SU-DHL-6 (cell line): ENCODE data around the gene DDX28.

ENCODE experiments used
- EZH2phosphoT487 ChIP-seq: fragments of 200-600 bp; sonication (generic), shearing (Covaris generic); conservative IDR thresholded peaks from 2 replicates; pipeline ENCODE4 v1.6.1; 2018; ENCODE audit warnings: mild to moderate bottlenecking, antibody characterized with exemption, low read length, moderate library complexity, mixed read lengths
- TF ChIP-seq, protein P1 (sequence below): fragments of 200-600 bp; sonication (generic); IDR thresholded peaks from one replicate; pipeline ENCODE4 v1.5.1; 2017; ENCODE audit warnings: antibody characterized with exemption, mild to moderate bottlenecking, low read length, moderate library complexity; ENCODE audit not compliant: insufficient read depth, poor library complexity, severe bottlenecking

DNA sequence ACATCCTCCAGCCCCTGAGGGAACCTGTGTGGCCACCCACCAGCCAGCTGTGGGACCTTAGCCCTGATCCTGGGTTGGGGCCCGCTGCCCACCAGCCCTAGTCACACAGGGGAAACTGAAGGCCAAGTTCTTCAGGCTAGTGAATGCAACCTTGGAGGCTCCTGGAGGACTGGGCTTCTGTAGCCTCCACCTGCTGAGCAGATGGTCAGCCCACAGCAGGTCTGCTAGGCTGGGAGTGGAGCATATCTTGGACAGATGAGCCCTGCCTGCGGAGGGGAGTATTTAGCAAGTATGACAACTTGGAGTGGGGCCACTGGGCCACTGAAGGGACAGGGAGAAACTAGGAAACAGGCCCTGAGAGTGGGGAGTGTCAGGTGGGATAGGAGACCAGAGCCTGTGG is 46.8 kb downstream of the DDX28 start:
- TF ChIP-seq, protein P1, sequence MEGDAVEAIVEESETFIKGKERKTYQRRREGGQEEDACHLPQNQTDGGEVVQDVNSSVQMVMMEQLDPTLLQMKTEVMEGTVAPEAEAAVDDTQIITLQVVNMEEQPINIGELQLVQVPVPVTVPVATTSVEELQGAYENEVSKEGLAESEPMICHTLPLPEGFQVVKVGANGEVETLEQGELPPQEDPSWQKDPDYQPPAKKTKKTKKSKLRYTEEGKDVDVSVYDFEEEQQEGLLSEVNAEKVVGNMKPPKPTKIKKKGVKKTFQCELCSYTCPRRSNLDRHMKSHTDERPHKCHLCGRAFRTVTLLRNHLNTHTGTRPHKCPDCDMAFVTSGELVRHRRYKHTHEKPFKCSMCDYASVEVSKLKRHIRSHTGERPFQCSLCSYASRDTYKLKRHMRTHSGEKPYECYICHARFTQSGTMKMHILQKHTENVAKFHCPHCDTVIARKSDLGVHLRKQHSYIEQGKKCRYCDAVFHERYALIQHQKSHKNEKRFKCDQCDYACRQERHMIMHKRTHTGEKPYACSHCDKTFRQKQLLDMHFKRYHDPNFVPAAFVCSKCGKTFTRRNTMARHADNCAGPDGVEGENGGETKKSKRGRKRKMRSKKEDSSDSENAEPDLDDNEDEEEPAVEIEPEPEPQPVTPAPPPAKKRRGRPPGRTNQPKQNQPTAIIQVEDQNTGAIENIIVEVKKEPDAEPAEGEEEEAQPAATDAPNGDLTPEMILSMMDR: no peak
- no peak for TF ChIP-seq EZH2phosphoT487
